Measurements from ENCODE around the gene PCCA.

The PCCA gene

GRCh38 chr13:100298691-100299090 is 209.8 kb downstream of the PCCA start:
- H3K4me3 ChIP-seq (ENCODE audit: low read depth, low read length, poor library complexity, severe bottlenecking), result no peak overlapping the region

GRCh38 chr13:100300243-100300642 is 211.3 kb downstream of the PCCA start:
- TF ChIP-seq CTCF (IDR thresholded peaks at IDR 0.05; ENCODE audit: low read length) (no peak), EZH2 (IDR thresholded peaks at IDR 0.05; ENCODE audit: borderline replicate concordance, low read length) (no peak)
- H3K9me2 ChIP-seq (ENCODE audit: low read depth, low read length), result no peaks in the 10 kb centered on the region
- H4K20me1 ChIP-seq (ENCODE audit: insufficient read depth, low read length), result no peaks in the 10 kb centered on the region
- no peak overlapping the region for H3K9ac ChIP-seq (ENCODE audit: low read length)
- H3K79me2 ChIP-seq (ENCODE audit: insufficient read depth, low read length), result no peaks in the 10 kb centered on the region
- H3K27ac ChIP-seq (ENCODE audit: low read depth, low read length, poor library complexity, severe bottlenecking), result no peak overlapping the region
- no peaks in the 10 kb centered on the region for H3K36me3 ChIP-seq (ENCODE audit: insufficient read depth, low read length)
- no peaks in the 10 kb centered on the region for H3K9me3 ChIP-seq (ENCODE audit: low read length)
- no peaks in the 10 kb centered on the region for H3K4me1 ChIP-seq (ENCODE audit: insufficient read depth, low read length, severe bottlenecking)
- H2AFZ ChIP-seq (ENCODE audit: low read length), result no peak overlapping the region
- H3K27me3 ChIP-seq (ENCODE audit: insufficient read depth, low read length), result no peaks in the 10 kb centered on the region
- no peak overlapping the region for H3K4me2 ChIP-seq (ENCODE audit: low read length)
- no peaks in the 10 kb centered on the region for H3F3A ChIP-seq (ENCODE audit: insufficient read depth, low read length)
- H3K4me3 ChIP-seq (ENCODE audit: low read depth, low read length, poor library complexity, severe bottlenecking), result no peak overlapping the region

More at GRCh38 chr13:100298691-100299090, 209.8 kb downstream of the PCCA start:
- Histone ChIP-seq H3K27ac (ENCODE audit: low read depth, low read length, poor library complexity, severe bottlenecking) (no peak overlapping the region), H4K20me1 (ENCODE audit: insufficient read depth, low read length) (no peaks in the 10 kb centered on the region), H3K79me2 (ENCODE audit: insufficient read depth, low read length) (no peaks in the 10 kb centered on the region), H3K9me3 (ENCODE audit: low read length) (no peaks in the 10 kb centered on the region), H3K4me1 (ENCODE audit: insufficient read depth, low read length, severe bottlenecking) (no peaks in the 10 kb centered on the region), H3K9ac (ENCODE audit: low read length) (no peak overlapping the region), H3K36me3 (ENCODE audit: insufficient read depth, low read length) (no peaks in the 10 kb centered on the region), H3K4me2 (ENCODE audit: low read length) (no peak overlapping the region), H2AFZ (ENCODE audit: low read length) (no peak overlapping the region), H3K27me3 (ENCODE audit: insufficient read depth, low read length) (no peaks in the 10 kb centered on the region), H3F3A (ENCODE audit: insufficient read depth, low read length) (no peaks in the 10 kb centered on the region), H3K9me2 (ENCODE audit: low read depth, low read length) (no peaks in the 10 kb centered on the region)
- TF ChIP-seq CTCF (IDR thresholded peaks at IDR 0.05; ENCODE audit: low read length) (no peak), EZH2 (IDR thresholded peaks at IDR 0.05; ENCODE audit: borderline replicate concordance, low read length) (no peak)

GRCh38 chr13:100300708-100301107 is 211.8 kb downstream of the PCCA start:
- no peak overlapping the region for H2AFZ ChIP-seq (ENCODE audit: low read length)
- no peak overlapping the region for H3K4me2 ChIP-seq (ENCODE audit: low read length)
- H3K4me1 ChIP-seq (ENCODE audit: insufficient read depth, low read length, severe bottlenecking), result no peaks in the 10 kb centered on the region
- H4K20me1 ChIP-seq (ENCODE audit: insufficient read depth, low read length), result no peaks in the 10 kb centered on the region
- H3K27ac ChIP-seq (ENCODE audit: low read depth, low read length, poor library complexity, severe bottlenecking), result no peak overlapping the region
- no peaks in the 10 kb centered on the region for H3K27me3 ChIP-seq (ENCODE audit: insufficient read depth, low read length)
- H3K36me3 ChIP-seq (ENCODE audit: insufficient read depth, low read length), result no peaks in the 10 kb centered on the region
- H3K4me3 ChIP-seq (ENCODE audit: low read depth, low read length, poor library complexity, severe bottlenecking), result no peak overlapping the region
- no peaks in the 10 kb centered on the region for H3K9me3 ChIP-seq (ENCODE audit: low read length)
- no peaks in the 10 kb centered on the region for H3K9me2 ChIP-seq (ENCODE audit: low read depth, low read length)
- no peak overlapping the region for H3K9ac ChIP-seq (ENCODE audit: low read length)
- H3F3A ChIP-seq (ENCODE audit: insufficient read depth, low read length), result no peaks in the 10 kb centered on the region
- TF ChIP-seq CTCF (IDR thresholded peaks at IDR 0.05; ENCODE audit: low read length), result no peak
- no peak for TF ChIP-seq EZH2 (IDR thresholded peaks at IDR 0.05; ENCODE audit: borderline replicate concordance, low read length)
- H3K79me2 ChIP-seq (ENCODE audit: insufficient read depth, low read length), result no peaks in the 10 kb centered on the region

Measured in OCI-LY1 (cell line).